HG03457 (cell line): Measurements from ENCODE around the gene PRTG.
A peak's percentile ranks its signal among the peaks of the same experiment; 100 is the strongest.
"Not testable (repeated sequence)": the region's sequence is repeated elsewhere in the genome, so short reads cannot be mapped to it uniquely, and the experiment has no call there.

Experiments used
- ATAC-seq: cut with Tn5 transposase; IDR thresholded peaks from one replicate; pipeline ENCODE4 v1.9.1; 2021; ENCODE audit warnings: moderate number of reproducible peaks; ENCODE audit not compliant: unreplicated experiment

Gene PRTG

GRCh38 chr15:55703873-55704301 lies 39.1 kb downstream of the PRTG start:
- ATAC-seq: no peak

DNA sequence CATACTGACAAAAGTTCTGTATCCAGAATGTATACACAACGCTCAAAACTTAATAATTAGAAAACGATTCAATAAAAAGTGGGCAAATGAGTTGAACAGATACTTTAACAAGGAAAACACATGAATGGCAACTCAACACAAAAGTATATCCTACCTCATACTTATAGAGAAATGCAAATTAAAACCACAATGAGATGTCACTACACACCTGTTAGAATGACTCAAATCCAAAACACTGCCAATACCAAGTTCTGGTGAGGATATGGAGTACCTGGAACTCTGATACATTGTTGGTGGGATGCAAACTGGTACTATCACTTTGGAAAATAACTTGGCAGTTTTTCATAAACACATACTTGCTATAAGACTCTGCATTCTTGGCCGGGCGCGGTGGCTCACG lies 42.1 kb downstream of the PRTG start:
- ATAC-seq: no peak

GRCh38 chr15:55698653-55699052 lies 44.3 kb downstream of the PRTG start:
- ATAC-seq: no peak

DNA sequence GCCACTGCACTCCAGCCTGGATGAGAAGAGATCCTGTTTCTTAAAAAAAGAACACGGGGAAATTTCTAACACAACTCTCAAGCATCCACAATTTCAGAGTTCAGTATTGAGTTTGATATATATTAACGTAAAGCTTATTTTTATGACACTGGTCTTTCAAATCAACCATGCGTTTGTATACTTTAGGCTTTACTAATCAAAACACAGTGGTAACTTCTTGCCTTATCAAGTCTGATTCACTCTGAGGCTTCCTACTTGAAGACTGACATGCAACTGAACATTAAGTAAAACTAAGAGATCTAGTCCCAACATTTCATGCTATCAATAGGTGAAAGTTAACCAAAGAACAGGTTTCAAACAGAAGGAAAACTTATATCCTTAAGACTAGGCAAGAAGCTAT lies 46.7 kb downstream of the PRTG start:
- ATAC-seq: no peak

GRCh38 chr15:55695432-55695831 lies 47.5 kb downstream of the PRTG start:
- no peak for ATAC-seq

GRCh38 chr15:55694652-55695150 lies 48.3 kb downstream of the PRTG start:
- peak; percentile 80 for ATAC-seq

- ATAC-seq: not testable (repeated sequence)
Observed at GRCh38 chr15:55693116-55693515, 49.8 kb downstream of the PRTG start.

GRCh38 chr15:55687792-55688191 lies 55.2 kb downstream of the PRTG start:
- ATAC-seq: no peak

DNA sequence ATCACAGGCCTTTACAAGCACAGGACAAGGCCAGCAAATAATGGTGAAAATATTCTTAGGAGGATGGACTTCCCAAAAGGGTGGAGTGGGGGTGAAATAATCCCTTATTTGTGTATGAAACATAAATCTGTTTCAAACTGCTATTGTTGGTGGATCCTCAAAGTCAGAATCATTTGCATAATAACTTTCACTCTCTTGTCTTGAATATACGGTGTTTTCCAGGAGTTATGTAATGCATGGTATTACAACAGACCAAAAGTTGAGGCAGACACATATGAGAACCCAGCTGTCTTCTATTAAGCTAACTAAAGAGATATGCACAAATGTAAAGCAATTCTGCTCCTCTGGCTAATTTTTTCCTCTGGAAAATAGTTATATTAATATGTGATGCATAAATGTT lies 57.7 kb downstream of the PRTG start:
- ATAC-seq: peak; percentile 89

DNA sequence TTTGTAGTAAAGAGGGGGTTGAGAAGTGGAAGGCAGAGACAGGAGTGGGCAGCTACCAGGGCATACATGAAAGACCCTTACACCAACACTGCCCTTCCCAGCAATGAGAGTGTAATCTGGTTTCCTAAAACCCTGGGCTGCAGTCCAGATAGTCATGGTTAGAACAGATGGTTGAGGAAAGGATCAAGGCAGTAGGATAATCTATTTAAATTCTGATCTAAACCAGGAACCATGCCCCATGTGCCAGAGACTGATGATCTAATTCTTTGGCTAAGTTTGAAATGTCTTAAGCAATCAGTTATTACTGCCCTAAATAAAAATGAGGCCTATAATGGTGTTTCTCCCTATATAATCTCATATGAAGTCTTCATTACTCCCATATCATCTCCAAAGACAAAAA lies 59.6 kb downstream of the PRTG start:
- no peak for ATAC-seq

DNA sequence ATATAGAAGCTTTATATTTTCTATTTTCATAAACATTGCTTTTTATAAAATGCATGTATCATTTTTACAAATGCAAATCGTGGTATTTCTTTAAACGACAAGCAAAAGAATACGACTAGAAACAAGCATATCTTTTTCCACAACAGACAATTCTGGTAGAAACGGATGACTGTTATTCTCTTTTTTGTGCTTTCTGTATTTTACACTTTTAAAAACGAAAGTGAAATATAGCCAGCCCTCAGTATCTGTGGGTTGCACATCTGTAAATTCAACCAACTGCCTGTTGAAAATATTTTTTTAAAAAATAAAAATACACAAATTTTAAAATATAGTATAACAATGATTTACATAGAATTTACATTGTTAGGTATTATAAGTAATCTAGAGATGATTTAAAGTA lies 61.3 kb downstream of the PRTG start:
- no peak for ATAC-seq

DNA sequence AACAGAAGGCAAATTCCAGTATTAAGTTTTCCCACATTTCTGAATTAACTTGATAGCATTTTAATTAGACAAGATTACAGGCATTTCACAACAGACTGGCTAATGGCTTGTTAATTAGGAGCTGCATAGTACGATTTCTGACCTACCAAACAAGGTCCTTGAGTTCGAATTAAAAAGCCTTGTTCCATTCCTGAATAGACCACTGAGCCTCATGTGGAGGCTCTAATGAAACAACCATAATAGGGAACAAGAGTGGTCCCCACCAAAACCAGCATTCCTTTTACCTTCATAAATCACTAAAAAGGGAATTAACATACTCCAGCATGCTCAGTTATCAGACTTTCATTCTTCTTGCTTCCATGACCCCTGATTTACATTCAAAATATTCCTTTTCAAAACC lies 66.4 kb downstream of the PRTG start:
- ATAC-seq: no peak

- ATAC-seq: no peak
Observed at GRCh38 chr15:55673287-55673686, 69.7 kb downstream of the PRTG start.

DNA sequence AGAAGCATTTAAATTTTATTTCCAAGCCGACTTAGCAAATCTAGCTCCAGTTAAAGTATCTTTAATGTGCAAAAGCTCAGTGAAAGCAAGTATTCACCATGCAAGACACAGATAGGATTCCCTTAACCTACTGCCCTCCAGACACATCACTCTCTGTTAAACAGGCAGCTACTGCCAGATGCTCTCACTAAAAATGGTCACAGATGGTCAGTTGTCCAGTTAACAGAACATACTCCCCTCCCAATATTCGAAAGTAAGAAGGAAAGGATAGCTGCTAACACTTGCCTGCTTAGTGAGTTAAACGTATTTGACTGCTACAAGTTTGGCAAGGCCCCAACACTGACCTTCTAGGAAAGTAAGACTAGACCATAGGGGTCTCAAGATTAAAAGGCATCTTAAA lies 73.7 kb downstream of the PRTG start:
- no peak for ATAC-seq

DNA sequence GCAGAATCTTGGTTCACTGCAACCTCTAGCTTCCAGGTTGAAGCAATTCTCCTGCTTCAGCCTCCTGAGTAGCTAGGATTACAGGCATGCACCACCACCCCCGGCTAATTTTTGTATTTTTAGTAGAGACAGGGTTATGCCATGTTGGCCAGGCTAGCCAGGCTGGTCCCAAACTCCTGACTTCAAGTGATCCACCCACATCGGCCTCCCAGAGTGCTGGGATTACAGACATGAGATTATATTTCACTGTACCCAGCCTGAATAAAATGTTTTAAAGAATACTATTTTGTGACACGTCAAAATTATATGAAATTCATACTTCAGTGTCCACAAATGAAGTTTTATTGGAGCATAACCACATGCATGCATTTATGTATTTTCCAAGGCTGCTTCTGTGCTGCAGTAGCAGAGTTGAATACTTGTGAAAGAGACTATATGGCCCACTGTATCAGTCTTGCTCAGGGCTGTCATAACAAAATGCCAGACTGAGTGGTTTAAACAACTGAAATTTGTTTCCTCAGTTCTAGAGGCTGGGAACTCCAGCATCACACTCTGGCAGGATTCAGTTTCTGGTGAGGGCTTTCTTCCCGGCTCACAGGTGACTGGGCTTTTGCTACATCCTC lies 77.2 kb downstream of the PRTG start:
- no peak for ATAC-seq

DNA sequence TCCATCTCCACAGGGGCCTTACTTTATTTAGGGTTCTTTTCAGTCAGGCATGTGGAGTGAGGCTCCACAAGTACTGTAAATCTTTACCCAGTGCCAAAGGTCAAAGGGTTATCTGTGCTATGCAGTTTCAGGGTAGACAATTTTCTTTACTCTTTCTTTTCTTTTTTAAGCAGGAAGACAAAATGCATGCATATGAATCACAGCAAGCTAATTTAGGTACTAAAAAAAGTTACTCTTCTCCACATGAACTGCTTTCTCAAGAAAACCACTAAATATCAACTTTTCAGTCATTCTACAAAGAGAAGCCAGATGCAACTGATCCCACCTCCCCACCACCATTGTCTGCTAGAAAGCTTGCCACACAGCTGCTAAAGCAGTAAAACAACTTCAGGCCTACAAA lies 81.5 kb downstream of the PRTG start:
- no peak for ATAC-seq

GRCh38 chr15:55660153-55660552 lies 82.8 kb downstream of the PRTG start:
- ATAC-seq: no peak

- ATAC-seq: no peak
Observed at GRCh38 chr15:55659481-55659880, 83.5 kb downstream of the PRTG start.

GRCh38 chr15:55658886-55659285 lies 84.1 kb downstream of the PRTG start:
- ATAC-seq: no peak

DNA sequence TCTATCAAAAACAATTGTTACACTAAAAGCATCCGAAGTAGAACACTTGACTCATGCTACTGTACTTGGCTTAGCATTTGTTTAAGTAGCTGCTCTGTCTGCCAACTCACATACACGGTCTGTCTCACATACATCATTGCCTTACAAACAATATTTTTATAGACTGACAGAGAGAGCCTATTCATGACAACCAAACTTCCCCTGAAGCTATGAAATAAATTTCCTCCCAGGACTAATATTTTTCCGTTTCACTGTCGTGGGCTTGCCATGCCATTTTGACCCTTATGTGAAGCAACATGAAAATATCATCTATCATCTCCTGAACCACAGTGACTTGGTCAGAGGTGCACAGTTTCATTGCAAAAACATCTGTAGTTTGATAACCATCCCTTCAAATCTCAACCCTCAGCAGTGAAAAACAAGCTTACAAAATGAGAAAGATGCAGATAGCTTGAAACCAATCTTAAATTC lies 88.4 kb downstream of the PRTG start:
- ATAC-seq: no peak

- ATAC-seq: no peak
Observed at GRCh38 chr15:55652909-55653495, 90.0 kb downstream of the PRTG start.

DNA sequence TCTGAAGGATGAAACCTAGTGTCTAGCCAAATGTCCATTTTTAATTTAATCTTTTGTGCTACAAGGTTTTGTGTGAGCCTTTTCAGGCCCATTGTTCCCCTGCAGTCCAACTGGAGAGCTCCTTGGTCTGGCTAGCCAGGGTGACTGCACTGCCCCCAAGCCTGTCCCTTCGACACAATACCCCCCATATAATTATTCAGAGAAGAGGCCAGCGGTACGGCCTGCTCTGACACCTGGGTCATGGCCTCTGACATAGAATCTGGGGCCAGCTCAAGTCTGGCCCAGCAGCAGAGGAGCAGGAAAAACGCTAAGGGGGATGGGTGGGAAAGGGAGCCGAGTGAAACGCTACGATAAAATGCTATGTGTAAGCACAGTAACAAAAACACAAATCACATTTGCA lies 90.6 kb downstream of the PRTG start:
- no peak for ATAC-seq

DNA sequence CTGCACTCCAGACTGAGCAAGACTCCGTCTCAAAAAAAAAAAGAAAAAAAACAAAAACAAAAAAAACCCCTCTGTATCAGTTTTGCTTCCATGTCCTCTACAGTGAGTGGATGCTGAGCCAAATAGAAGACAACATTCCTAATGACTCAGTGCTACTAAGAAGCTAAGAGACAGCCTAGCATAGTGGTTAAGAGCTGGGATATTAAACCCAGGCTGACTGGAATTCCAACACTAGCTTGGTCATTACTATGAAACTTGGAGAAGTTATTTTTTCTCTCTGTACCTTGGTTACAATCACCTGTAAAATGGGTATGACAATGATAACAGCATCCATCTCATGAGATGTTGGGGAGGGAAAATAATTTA lies 93.9 kb downstream of the PRTG start:
- ATAC-seq: no peak
